GM18505 (cell line): ENCODE data around the gene CST4.
"Not testable (repeated sequence)": the region's sequence is repeated elsewhere in the genome, so short reads cannot be mapped to it uniquely, and the experiment has no call there.

Source experiments
- ATAC-seq: cut with Tn5 transposase; IDR thresholded peaks from one replicate; pipeline ENCODE4 v1.9.1; 2021; ENCODE audit not compliant: unreplicated experiment
- POLR2A ChIP-seq: IDR thresholded peaks from 4 replicates; pipeline ENCODE4 v1.6.1; 2011; ENCODE audit warnings: borderline replicate concordance; ENCODE audit not compliant: insufficient read depth, insufficient read length; ENCODE audit errors: extremely low read depth

The CST4 gene

GRCh38 chr20:23662276-23662870, 26.5 kb downstream of the CST4 start:
- TF ChIP-seq POLR2A = no peak
- ATAC-seq = no peak

- no peak for TF ChIP-seq POLR2A
- ATAC-seq = no peak
Measured at GRCh38 chr20:23661002-23661429, 27.8 kb downstream of the CST4 start.

GRCh38 chr20:23659989-23660837, 28.6 kb downstream of the CST4 start:
- ATAC-seq = no peak
- no peak for TF ChIP-seq POLR2A

- not testable (repeated sequence) for ATAC-seq
Measured at GRCh38 chr20:23659610-23659988, 29.2 kb downstream of the CST4 start.

DNA sequence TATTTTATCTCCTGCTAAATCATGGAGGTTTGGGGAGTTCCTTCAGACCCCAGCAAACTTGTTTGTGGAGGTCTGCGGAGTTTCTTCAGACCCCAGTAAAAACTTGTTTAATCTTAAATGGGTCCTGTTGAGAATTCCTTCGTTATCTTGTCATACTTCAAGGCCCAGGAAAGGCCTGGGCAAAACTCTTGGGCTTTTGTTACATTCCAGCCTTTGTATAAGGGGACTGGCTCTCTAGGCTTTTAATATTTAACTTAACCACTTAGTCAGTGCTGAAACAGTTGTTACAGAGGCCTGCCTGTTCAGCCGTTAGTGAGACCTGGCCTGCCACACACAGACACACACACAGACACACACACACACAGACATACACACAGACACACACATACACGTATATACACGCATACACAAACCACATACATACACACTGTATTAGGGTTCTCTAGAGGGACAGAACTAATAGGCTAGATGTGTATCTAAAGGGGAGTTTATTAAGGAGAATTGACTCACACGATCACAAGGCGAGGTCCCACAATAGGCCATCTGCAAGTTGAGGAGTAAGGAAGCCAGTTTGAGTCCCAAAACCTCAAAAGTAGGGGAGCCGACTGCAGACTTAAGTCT, 29.7 kb downstream of the CST4 start:
- no peak for ATAC-seq
- no peak for TF ChIP-seq POLR2A

- ATAC-seq = no peak
- no peak for TF ChIP-seq POLR2A
Measured at GRCh38 chr20:23658336-23658735, 30.5 kb downstream of the CST4 start.

DNA sequence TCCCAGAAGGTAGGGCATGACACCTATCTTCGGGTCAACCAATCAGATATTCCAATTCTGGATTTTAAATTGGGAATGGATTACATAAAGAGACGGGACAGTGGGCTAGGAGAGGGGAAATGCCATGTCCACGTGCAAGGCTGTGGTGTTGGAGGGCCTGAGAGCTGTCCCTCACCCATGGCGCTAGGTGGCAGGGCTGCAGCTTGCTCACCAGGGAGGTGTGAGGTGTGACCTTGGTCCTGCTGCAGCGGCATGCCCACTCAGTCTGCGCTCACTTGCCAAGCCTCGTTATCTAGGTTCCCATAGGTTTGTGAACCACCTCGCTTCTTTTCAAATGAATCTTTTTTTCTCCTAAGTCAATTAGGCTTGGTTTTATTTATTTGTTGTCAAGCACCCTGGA, 31.6 kb downstream of the CST4 start:
- ATAC-seq = no peak
- TF ChIP-seq POLR2A = no peak

GRCh38 chr20:23656372-23656771, 32.5 kb downstream of the CST4 start:
- no peak for TF ChIP-seq POLR2A
- no peak for ATAC-seq

GRCh38 chr20:23655491-23656211, 33.2 kb downstream of the CST4 start:
- ATAC-seq = no peak
- no peak for TF ChIP-seq POLR2A

DNA sequence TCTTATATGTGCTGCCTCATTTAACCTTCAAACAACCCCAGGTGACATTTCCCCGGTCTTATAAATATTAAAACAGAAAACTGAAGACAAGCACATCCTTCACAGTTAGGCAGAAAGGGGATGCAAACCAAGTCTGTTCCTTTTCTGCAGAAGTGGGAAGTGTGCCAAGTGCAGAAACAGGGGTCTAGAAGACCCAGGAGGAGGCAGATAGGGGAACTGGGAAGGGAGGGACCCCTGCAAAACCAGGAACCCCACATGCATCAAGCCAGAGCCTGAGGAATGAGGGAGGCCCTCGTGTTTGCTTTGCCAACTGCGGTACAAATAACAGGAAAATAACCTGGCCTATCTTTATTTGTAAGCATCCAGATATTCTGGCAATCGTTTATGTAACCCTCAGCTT, 34.1 kb downstream of the CST4 start:
- TF ChIP-seq POLR2A = no peak
- no peak for ATAC-seq

DNA sequence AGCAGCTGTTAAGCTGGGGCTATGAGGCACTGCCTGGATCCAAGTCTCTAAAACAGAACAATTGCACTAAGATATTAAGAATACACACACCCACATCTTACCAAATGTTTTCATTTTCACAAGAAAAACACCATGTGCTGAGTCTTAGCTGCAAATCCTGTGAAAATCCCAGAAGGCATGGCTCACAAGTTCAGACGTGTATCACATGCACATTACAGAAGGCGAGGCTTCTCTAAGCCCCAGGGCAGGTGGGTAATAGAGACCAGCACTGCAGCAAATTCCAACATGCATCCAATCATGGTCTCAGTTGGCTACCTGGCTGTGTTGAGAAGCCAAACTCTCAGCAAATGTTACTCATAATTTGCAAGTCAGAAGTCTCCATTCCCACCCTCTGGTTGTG, 34.8 kb downstream of the CST4 start:
- ATAC-seq = no peak
- no peak for TF ChIP-seq POLR2A

- no peak for ATAC-seq
- no peak for TF ChIP-seq POLR2A
Measured at GRCh38 chr20:23653400-23653938, 35.4 kb downstream of the CST4 start.

GRCh38 chr20:23652926-23653325, 35.9 kb downstream of the CST4 start:
- no peak for ATAC-seq
- no peak for TF ChIP-seq POLR2A
